ENCODE data around the gene SFMBT1. TPM values are rescaled to one million over a fixed set of nuclear protein-coding genes. Genes with fewer than 3 reads are reported as not detected.
A peak's percentile ranks its signal among the peaks of the same experiment; 100 is the strongest.

Gene SFMBT1
- polyA plus RNA-seq, 1 of the 3 experiments (the other 2 are of a cell fraction): 0.72 TPM

GRCh38 chr3:52934630-52935530 is 111.0 kb downstream of the SFMBT1 start (continued):
- TF ChIP-seq ZBTB33 (IDR thresholded peaks at IDR 0.05; ENCODE audit: borderline replicate concordance, low read depth): no peak
- peak; percentile 80 for TF ChIP-seq CTCF (IDR thresholded peaks at IDR 0.05)
- peak; percentile 61; the same call in 1 of the 2 replicates for TF ChIP-seq MXI1 (IDR thresholded peaks at IDR 0.05; ENCODE audit: low read depth, low read length)
- no peak for TF ChIP-seq RCOR1 (IDR thresholded peaks at IDR 0.05; ENCODE audit: low read length)
- no peak for TF ChIP-seq FOSL2 (IDR thresholded peaks at IDR 0.05; ENCODE audit: borderline replicate concordance, low read depth)
- TF ChIP-seq SIN3A (IDR thresholded peaks at IDR 0.05; ENCODE audit: borderline replicate concordance, low read depth, low read length): no peak
- TF ChIP-seq TCF12 (IDR thresholded peaks at IDR 0.05): no peak
- TF ChIP-seq POLR2AphosphoS5 (IDR thresholded peaks at IDR 0.05; ENCODE audit: low read depth, low read length): no peak

- Histone ChIP-seq H3K79me2 (ENCODE audit: insufficient read depth) (no peaks in the 10 kb centered on the region), H4K20me1 (ENCODE audit: insufficient read depth) (no peaks in the 10 kb centered on the region), H3K9me2 (no peaks in the 10 kb centered on the region), H3K4me1 (ENCODE audit: control insufficient read depth in 1 of 2, insufficient read depth in 2 of 2, low read depth in 1 of 2, low read length in 1 of 2) (peaks cover 0 to 2% of the 10 kb centered on the region in 2 experiments; a peak in 2 of 4 replicates), H3K4me2 (no peak overlapping the region), H3K9me3 (no peaks in the 10 kb centered on the region), H3K4me3 (ENCODE audit: low read depth in 2 of 2, low read length in 1 of 2) (no peak overlapping the region), H3K36me3 (replicated peaks in 1 of 2; ENCODE audit: control insufficient read depth in 1 of 2, insufficient read depth in 2 of 2, low read length in 1 of 2) (no peaks in the 10 kb centered on the region), H2AFZ (ENCODE audit: low read depth) (no peak overlapping the region), H3F3A (replicated peaks; ENCODE audit: insufficient read depth) (no peaks in the 10 kb centered on the region), H3K27ac (ENCODE audit: low read depth in 2 of 2, low read length in 1 of 2) (no peak overlapping the region), H3K9ac (no peak overlapping the region), H3K27me3 (ENCODE audit: insufficient read depth) (no peaks in the 10 kb centered on the region)
- POLR2A ChIA-PET: no interaction called here
- DNase-seq: no peak
- TF ChIP-seq FOXJ3 (CRISPR knock-in tag; IDR thresholded peaks at IDR 0.05): no peak
- peak; percentile 31 for TF ChIP-seq CTCF (IDR thresholded peaks at IDR 0.05)
- TF ChIP-seq USF1 (IDR thresholded peaks at IDR 0.05; ENCODE audit: borderline replicate concordance, low read depth): no peak
- TF ChIP-seq YY1 (IDR thresholded peaks at IDR 0.05; ENCODE audit: low read depth): no peak
- TF ChIP-seq TAF1 (IDR thresholded peaks at IDR 0.05; ENCODE audit: borderline replicate concordance, low read depth, low read length): no peak
- no peak for TF ChIP-seq ELF1 (IDR thresholded peaks at IDR 0.05)
- no peak for TF ChIP-seq USF2 (IDR thresholded peaks at IDR 0.05; ENCODE audit: borderline replicate concordance, low read depth, low read length)
- CTCF ChIA-PET: interaction anchor here (0.6 to 1.6 kb wide), 14 partner anchors 11 to 176 kb away, joined by 3 to 4 read pairs (median 3); partner anchors contain the start of gene SFMBT1
- 82% methylated on average over 2 of the region's 2 CpGs for WGBS (ENCODE audit: low lambda C conversion rate)
Observed at GRCh38 chr3:52931889-52932288, 114.0 kb downstream of the SFMBT1 start.
